ENCODE results near the gene RGS3.

Gene RGS3

GRCh38 chr9:113590991-113591898 lies 127.7 kb downstream of the RGS3 start:
- peak; percentile 89 for FAIRE-seq

DNA sequence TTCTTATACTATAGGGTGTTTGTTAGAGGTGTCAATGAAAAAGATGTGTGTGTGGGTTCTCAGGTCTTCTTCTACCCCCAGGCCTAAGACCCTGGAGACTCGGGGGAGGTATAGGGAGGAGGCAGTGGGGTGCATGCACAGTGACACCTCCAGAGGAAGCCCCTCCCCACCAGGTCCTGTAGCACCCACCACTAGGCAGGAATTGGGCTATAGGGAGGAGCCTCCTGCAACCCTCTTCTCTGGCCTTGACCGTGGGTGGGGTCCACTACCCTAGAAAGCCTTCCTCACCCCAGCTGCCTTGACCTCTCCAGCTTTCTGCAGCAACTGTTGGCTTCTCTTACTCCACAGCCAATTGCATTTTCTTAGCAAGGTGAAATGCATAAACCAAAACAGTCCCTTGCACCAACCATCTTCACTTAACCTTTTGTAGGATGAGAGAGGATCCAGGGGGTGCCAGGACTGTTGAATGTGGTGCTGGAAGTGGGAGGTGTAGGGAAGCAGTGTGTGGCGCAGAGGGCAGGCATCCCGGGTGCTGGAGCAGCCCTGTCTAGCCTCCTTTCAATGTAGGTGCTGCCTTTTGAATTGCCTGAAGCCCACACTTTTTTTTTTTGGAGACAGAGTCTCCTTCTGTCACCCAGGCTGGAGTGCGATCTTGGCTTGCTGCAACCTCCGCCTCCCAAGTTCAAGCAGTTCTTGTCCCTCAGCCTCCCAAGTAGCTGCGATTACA lies 128.5 kb downstream of the RGS3 start:
- FAIRE-seq, result no peak

DNA sequence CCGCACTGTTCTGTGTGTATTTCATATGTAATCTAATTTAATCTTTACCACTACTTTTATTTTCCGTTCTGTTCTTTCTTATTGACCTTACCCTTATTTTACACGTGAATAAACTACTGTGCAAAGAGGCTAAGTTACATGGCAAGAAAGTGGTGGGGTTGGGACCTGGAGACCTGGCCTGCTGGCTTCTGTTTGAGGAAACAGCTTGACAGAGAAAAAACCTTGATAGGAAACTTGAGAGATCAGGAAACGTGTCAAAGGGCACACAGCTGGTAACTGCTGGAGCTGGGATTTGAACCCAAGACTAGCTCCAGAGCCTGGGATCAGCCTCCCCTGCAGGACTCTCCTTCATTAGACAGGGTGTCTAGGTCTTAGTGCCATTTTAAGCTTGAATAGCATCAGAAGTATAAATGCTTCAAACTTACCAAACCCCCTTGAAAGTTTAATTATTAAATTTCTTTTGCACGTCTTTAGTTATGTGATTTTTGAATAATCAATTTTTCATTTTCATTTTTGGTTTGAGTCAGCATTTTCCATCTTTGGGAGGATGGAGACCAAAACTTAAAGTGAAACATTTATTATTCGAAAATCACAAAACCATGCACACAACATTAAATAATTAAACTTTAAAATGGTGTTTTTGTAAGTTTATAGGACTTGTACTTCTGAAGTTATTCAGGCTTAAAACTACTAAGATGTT lies 129.5 kb downstream of the RGS3 start:
- peak; percentile 85 for FAIRE-seq

- peak; percentile 99 for FAIRE-seq
Measured at GRCh38 chr9:113593682-113594281, 130.3 kb downstream of the RGS3 start.

DNA sequence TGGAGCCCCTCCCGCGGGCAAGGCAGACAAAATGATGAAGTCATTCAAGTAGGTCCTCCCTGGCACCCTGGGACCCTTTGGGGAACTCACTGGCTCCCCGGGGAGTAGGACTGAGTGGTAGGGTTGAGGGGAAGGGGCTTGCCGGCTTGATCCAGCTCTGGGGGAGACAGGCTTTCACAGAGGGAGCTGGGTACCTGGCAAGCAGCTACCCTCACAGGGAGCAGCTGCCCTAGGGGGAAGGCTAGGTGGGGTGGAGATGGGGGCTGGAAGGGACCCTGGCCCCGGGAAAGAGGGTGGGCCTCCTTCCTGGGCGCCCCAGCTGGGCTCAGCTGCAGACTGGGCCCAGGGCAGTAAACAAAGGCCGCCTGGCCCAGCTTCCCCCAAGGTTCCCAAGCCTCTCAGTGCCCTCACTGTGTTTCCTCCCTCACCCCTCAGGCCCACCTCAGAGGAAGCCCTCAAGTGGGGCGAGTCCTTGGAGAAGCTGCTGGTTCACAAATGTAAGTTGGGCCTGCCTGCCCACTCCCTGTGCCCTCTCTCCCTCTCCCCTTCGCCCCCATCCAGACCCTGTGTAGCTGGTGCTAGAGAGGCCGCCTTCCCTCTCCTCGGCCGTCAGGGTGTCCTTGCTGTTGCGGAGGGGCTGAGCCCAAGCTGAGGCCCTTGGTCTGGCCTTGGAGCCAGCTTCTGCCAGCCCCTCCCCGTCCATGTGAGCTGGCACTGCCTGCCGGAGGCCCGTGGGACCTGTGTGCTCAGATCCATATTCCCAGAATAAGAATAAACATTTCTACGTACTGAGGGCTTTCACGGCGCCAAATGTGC lies 131.2 kb downstream of the RGS3 start:
- FAIRE-seq, result no peak

GRCh38 chr9:113596616-113597320 lies 133.2 kb downstream of the RGS3 start:
- no peak for FAIRE-seq

GRCh38 chr9:113597390-113598241 lies 134.1 kb downstream of the RGS3 start:
- FAIRE-seq, result no peak

DNA sequence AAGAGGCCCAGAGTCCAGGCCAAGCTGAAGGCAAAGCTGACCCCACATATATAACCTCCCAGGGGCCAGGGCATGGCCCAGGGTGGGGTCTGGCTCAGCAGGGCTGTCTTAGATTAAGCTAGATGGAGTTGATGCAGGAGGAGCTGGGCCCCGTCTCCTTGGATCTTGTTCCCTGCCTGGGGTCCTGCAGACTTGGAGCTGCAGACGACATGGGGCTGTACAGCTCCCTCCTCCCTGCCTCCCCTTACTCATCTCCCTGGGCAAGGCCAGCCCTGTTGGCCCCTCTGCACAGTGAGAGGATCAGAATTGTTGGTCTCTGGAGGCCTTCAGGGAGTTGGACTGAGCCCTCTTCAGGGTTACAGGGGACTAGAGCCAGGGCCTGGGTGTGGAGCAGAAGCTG lies 134.9 kb downstream of the RGS3 start:
- no peak for FAIRE-seq

DNA sequence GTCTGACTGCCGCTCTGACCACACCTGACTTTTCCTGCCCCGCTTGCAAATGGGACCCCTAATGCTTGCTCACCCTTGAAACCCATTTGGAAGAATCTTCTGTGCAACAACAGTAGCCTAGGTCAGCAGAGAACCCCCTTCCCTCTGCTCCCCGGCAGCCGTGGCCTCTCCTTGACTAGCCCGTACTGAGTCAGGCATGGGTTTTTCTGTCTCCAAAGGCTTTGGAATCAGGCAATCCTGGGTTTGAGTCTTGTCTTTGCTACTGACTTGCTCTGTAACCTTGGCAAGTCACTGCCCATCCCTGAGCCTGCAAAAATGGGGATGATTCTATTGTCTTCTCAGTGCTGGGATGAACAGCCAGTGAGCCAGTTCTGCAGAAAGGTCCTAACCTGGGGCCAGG lies 135.4 kb downstream of the RGS3 start:
- FAIRE-seq, result no peak

DNA sequence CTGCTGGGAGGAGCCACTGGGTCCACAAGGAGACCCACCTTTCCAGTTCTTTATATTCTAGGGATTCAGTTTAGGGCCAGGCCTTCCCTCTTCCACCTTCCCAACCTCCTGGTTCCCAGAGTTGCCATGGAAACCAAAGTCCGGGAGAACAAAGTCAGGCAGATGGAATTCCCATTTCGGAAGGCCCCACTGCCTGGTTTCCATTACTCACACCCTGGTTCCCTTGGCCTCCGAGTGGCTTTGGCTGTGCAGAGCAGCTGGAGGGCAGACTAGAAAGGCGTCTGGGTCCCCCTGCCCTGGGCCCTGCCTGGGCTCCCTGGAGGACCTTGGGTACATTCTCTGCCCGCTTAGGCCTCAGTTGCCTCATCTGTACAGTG lies 136.1 kb downstream of the RGS3 start:
- FAIRE-seq, result peak; percentile 53

DNA sequence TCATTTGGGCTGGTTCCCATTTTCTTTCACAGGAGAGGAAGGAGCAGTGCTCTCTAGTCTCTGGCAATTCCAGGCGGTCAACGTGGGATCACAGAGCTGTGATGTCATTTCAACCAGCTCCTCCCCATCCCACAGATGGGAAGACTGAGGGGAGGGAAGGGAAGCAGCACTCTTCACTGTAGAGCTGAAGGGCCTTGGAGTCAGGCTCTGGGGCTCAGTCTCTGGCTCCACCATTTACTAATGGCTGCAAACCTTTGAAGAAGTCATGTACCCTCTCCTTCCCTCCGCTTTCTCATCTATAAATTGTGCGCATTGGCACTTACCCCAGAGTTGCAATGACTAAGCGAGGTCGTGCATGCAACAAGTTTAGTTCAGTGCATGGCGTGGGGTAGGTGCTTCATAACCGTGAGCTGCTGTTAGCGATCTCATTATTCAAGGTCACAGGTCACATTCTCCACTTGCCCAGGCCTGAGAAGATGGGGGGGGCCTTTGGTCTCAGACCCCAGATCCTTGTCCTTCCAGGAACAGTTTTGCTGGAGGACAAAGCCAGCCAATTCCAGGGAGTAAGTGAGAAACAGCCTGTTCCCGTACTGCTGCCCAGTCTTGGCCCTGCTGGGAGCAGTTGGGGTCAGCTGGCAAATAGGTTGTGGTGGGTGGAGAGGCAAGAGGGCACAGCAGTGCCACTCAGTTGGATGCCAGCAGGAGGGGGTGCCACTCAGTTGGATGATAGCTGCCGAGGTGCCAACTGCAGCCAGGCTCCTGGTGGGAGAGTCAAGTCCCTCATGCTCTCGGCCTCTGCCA lies 136.7 kb downstream of the RGS3 start:
- no peak for FAIRE-seq

GRCh38 chr9:113600871-113601614 lies 137.5 kb downstream of the RGS3 start:
- no peak for FAIRE-seq

DNA sequence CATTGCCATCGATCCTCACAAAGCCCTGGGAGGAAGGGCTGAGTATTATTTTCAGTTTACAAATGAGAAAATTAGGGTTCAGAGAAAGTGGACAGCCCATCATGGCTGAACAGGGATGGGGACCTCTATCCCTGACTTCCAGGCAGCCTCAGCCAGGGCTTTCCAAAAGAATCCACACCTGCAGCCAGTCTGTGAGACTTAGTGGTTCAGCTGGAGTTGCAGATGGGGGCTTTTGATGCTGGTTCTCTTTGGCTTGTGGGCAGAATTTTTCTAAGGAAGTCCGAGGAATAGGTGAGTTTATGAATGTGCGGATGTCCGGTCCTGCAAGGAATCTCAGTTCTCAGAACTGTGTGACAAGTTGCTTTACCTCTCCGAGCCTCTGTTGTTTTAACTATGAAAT lies 138.1 kb downstream of the RGS3 start:
- FAIRE-seq, result no peak

DNA sequence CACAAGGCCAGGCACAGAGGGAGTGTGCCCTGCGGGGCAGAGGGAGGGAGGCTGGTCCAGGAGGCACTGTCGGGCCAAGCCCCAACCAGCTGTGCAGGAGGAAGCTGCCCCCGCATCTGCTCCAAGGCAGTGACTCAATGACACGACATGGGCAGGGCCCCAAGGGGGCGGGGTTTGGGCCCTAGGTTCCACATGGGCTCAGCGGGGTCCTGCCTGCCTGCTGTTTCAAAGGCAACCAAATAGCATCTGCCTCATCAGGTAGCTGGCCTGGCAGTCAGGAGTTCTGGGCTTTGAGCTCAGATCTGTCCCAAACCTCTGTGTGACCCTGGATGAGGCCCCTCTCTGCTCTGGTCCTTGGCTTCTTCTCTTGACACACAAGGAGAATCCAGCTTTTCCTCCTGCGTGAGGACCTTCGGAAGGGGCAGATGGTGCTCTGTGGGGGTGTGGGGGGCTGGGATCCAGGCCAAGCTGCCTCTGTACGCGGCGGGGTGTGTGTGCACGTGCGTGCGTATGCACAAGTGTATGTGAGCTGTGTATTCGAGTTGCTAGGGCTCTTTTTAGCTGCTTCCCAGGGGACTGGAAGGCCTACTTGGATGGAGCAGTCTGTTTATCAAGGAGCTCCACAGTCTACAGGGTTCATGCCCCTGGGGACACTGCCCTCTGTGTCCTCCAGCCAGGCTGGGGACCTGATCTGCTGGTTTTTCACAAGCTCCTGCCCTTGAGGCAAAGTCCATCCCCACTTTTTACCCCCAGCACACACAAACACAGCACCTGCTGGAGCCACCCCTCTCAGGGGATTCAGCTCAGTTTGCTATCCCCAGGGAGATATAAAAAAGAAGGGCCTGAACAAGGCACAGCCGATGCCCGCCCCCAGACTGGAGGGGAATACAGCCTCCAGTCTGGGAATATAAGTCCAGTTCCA lies 138.9 kb downstream of the RGS3 start:
- FAIRE-seq, result no peak

GRCh38 chr9:113603048-113603375 lies 139.5 kb downstream of the RGS3 start:
- FAIRE-seq, result no peak

DNA sequence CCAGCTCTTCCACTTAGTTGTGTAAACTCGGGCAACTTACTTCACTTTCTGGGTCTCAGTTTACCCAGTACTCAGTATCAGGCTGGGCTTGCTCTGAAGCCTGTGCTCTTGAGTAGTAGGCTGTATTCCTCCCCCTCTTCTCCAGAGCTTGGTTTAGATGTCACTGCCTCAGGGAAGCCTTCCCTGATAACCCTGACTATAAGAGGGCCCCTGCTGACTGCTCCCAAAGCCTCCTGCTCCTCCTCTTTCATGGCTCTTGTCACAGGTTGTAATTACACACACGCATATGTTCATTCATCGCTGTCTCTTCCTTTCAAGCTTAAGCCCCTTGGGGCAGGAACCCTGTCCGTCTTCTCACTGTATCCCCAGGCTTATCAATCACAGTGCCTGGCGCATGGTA lies 140.2 kb downstream of the RGS3 start:
- FAIRE-seq, result no peak

GRCh38 chr9:113604393-113604792 lies 140.9 kb downstream of the RGS3 start:
- no peak for FAIRE-seq

GRCh38 chr9:113606510-113606909 lies 143.0 kb downstream of the RGS3 start:
- FAIRE-seq, result no peak
